SKM-1 treated with dmso at 0.1 percent for 144 hours (cell line): ENCODE results near the gene IER5.
"Not testable (repeated sequence)": the region's sequence is repeated elsewhere in the genome, so short reads cannot be mapped to it uniquely, and the experiment has no call there.

Experiments
- DNase-seq: peaks from one replicate; lab custom pipeline; 2025; ENCODE audit not compliant: unreplicated experiment; lab: John Stamatoyannopoulos, UW

The IER5 gene

DNA sequence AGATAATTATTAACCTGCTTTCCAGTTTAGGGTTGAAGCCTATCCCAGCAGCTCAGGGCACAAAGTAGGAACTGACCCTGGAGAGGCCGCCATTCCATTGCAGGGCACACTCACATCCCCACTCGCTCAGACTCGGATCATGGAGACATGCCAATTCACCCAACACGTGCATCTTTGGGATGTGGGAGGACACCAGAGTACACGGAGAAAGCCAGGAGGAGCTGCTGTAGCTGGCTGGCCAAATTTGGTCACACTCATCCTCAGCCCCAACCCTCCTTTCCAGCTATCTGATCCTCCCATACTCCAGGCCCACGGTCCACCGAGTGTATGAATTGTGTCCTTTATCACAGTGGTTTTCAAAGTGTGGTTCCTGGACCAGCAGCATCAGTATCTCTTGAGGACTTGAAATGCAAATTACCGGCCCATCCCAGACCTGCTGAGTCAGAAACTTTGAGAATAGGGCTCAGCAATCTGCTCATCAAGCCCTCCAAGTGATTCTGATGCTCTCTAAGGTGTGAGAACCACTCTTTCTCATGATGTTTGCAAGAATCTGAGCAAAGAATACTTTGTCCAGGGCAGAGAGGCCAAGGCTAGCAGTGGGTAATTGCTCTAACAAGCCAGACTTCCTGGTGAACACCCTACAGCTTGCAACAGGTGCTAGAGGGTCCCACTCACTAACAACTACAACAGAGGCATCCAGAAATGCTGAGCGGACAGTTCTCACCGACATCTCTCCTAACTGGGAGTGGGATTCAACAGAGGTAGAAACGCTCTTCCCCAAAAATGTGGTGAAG, 26.3 kb downstream of the IER5 start:
- DNase-seq, result no peak

DNA sequence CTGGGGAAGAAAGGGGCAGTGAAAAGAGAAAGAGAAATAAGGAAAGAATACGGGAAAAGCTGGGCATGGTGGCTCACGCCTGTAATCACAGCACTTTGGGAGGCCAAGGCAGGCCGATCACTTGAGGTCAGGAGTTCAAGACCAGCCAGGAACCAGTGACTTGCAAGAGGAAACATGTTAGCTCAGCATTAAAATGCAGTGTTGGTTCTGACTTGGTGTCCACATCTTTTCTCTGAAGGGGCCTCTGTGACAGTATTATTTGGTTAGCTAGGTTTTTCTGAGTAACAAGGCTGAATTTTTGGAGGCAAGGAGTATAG, 26.8 kb downstream of the IER5 start:
- no peak for DNase-seq

DNA sequence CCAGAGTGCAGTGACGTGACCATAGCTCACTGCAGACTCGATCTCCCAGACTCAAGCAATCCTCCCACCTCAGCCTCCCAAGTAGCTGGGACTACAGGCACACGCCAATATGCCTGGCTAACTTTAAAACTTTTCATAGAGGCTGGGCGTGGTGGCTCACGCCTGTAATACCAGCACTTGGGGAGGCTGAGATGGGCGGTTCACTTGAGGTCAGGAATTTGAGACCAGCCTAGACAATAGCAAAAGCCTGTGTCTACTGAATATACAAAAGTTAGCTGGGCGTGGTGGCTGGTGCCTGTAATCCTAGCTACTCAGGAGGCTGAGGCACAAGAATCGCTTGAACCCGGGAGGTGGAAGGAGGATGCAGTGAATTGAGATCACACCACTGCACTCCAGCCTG, 27.5 kb downstream of the IER5 start:
- DNase-seq, result not testable (repeated sequence)

DNA sequence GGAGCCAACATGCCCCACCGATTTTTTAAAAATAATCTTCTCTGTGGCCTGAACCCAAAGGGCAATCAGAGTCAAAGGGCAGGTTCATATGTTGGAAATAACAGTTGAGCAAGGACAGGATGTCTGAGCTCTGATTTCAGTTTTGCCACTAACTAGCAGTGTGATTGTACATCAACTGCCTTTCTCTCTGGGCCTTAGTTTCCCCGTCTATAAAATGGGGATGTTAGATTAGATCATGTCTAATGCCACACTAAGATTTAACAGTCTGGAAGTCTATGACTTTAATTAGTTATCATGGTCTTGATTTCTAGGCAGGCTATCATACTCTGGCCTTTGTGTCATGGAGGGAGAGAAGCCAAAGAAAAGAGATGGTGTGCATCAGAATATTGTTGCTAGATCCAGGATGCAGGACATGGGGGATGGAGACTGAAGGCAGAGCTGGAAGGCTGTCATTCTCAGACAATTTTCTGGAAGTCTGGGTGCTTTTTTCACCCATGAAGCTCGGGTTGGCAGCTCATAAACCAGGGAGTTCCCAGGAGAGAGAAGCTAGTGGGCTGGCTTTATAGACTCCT, 28.4 kb downstream of the IER5 start:
- DNase-seq, result no peak

DNA sequence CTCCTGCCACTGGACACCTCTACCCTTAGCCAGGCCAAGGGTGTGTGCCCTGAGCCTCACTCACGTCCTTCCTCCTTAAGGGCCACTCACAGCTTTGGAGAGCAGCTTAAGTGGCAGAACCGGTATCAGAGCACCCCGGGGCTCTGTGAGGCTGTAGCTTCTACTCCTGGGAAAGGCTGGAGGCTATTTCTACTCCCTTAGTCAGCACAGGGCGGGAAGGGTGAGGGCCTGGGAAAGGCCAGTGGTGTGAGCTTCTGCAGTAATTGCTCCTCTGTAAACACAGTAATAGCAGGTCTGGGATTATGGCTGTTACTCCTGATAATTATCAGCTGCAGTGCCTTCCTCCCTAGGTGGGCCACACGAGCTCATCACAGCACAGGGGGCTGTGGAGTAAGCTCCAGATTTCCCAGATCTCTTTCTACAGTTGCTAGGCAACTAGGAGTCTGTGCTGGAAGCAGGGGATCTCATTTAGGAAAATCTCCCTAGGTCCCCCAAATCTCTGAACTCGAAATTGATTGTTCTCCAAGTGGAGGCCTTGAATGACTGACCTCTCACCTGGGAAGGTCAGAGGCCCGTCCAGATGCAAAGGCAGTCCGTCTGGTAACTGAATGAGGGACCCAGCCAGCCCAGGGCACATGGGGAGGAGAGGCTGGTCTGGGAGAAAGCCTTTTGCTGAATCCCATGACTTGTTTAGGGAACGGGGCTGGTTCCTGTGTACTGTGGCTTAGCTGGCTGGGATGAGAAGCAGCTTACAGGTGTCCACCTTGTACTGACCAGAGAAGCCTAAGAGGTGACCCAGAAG, 29.3 kb downstream of the IER5 start:
- DNase-seq, result no peak

DNA sequence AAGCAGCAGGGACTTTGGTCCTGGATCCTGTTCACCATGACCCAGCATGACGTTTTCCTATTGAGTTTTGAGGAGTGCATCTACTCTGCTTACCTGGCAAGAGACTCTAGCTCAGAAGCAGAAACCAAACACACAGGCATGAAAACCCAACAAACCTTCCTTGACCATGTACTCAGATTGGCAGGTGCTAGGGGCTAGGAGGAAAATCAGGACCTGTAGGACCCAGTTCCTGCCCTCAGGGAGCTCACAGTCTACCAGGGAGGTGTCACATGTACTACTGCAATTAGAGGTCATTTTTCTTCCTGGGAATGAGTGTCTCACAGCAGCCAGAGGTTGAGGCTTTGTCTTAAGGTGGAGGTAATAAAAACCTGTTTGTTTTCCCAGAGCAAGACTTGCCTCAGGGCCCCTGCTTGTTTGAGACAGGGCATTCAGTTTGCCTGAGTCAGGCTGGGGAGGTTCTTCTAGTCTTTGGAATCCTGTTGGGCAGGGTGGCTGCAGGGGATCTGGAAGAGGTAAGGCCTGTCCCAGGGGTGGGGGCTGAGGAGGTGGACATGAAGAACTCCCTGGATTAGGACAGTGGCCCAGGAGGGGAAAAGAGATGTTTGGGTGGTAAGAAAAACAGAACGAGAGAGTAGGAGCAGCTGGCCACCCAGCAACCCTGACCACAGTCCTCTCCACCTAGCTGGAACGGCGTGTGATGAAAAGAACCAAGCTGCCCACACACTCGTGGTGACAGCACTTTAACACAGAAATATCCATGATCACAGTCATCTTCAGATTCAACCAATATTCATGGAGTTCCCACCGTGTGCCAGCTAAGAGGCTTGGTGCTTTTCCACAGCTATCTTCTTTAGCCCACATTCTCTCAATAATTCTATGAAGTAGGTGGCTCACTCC, 30.8 kb downstream of the IER5 start:
- no peak for DNase-seq

DNA sequence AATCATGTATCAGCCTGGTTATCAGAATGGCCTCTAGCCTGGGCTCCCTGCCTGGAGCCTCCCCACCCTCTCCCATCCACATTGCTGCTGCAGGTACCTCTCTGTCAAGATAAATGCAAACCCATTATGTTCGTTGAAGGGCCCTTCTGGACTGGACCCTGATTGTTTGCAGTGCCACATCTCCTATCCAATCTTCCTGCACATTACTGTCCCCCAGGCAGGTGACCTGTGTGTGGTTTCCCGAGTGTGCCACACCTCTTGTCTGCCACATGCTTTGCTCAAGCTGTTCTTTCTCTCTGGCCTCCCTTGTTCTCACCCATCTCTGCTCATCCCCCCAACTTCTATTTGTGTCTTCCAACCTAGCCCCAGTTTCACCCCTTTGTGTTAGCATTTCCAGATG, 32.4 kb downstream of the IER5 start:
- DNase-seq, result no peak

DNA sequence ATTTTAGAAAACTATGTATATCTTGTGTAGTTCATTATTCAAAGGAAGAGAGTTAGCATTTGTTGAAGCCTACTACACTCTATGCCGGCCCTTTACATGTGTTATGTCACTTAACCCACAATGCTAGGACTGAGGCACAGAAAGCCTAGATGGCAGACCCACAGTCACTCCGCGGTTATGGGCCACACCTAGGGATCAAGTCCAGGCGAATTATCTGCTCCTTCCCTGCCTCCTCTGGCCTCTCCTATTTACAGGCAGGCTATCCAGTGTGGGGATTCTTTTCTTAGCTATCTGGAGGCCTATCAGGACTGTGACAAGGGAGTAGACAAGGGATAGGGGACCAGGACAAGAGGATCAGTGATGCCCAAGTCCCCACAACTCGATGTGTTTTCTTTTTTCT, 33.0 kb downstream of the IER5 start:
- DNase-seq, result no peak

DNA sequence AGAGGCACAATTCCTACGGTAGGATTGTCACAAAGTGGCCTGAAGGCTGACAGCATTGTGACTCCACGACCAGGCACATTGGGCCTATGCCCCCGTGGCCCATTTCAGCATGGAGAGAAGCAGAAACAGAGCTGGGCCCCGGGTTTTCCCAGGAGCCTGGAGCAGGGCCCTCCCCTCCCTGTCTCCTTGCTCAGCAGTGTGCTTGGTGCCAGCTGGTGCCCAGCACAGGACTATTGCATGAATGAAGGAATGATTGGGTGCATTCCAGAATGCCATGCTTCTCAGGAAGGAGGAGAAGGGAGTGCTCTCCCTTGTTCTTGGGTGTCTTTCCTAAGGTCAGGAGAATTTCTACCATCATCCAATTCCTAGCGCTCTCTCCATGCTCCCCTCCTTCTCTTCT, 33.7 kb downstream of the IER5 start:
- no peak for DNase-seq

DNA sequence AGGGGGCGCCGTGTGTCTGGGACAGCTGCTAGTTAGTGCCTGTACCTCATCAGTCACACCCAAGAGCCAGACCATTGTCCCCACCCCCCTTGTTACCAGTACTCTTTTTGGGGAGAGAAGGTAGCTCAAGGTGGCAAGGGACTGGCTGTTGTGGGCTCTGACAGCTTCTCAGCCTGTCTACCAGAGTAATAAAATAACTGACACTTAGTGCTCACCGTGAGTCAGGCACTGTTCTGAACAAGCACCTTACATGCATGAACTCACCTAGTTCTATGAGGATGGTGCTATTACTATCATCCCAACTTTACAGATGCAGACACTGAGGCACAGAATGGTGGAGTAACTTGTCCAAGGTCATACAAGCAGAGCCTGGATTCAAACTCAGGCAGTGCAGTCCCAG, 34.7 kb downstream of the IER5 start:
- DNase-seq, result no peak

DNA sequence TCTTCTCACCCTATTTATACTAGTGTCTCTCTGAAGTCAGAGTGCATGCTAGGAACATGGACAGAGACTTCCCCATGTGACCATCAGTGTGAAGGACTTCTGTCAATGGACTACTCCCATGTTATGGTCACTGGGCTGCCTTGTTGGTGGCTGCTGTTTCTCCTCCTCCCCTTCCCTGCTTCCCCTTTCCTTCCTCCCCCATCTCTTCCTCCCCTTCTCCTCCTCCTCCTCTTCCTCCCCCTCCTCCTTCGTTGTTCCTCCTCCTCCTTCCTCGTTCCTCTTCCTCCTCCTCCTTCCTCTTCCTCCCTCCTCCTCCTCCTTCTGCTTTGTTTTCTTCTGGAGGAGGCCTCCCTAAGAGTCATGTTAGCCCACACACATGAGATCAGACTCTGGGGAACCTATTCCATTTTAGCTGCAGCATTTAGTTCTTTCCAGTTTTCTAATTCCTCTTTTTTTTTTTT, 35.8 kb downstream of the IER5 start:
- DNase-seq, result peak; percentile 96

DNA sequence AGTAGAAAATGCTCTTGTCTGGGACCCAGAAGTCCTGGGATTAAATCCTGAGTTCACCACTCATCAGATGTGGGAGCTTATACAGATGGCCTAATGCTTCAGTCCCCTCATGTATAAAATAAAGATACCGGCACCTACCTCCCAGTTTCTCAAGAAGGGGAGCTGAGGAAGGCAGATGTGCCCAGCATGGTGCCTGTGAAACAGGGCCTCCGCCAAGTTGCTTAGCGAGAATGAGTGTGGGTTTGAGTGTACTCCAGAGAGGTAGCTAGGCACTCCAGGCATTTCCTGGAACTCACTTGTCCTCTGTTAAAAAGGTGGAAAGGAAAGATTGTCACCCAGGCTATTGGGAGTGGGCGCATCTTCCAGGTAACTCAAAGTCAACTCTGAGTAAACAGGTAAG, 37.8 kb downstream of the IER5 start:
- DNase-seq, result no peak

DNA sequence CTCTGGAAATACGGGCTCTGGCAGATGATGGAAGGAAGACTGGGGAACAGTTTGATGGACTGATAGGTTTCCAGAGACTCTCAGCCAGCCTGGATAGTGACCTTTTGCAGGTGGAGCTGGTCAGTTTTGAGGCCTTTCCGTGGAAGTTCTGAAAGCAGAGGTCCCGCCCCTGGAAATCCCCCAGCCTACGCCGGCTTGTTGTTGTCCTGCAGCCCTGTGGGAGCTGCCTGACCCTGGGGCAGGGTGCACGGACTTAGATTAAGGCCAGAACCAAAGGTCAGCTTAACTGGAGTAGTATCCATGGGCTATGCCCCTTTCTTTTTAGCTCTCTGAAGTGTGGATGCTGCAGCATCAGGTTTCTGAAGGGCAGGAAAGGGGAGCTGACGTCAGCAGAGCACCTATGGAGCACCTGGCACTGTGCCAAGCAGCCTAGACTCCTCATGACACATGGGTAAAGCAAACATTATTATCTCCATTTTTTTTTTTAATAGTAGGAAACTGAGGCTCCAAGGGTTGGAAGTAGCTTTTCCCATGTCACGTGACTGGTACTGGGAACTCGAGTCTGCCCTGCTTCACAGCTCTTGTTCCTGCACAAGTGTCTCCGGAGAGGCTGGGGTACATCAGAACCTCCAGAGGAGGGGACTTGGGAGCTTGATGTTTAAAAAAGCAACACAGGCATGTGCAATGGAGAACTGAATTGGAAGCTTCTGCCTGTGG, 38.5 kb downstream of the IER5 start:
- DNase-seq, result no peak

DNA sequence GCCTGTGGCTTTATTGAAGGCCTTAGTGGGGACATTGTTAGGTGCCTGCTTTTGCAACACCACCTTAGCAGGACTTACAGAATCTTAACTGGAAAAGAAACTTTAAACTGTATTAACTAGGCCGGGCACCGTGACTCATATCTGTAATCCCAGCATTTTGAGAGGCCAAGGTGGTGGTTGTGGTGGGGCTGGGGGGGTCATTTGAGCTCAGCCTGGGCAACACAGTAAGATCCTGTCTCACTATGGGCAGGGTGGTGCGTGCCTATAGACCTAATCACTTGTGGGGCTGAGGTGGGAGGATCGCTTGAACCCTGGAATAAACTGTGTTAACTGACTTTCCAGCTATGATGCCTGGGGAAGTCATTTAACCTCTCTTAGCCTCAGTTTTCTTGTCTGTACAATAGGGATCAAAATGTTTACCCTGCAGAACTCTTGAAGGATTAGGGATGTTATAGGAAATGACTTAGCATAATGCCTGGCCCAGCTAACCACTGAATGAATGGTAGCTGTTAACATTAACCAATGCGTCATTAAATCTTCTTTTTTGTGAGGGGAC, 39.5 kb downstream of the IER5 start:
- peak; percentile 24 for DNase-seq

DNA sequence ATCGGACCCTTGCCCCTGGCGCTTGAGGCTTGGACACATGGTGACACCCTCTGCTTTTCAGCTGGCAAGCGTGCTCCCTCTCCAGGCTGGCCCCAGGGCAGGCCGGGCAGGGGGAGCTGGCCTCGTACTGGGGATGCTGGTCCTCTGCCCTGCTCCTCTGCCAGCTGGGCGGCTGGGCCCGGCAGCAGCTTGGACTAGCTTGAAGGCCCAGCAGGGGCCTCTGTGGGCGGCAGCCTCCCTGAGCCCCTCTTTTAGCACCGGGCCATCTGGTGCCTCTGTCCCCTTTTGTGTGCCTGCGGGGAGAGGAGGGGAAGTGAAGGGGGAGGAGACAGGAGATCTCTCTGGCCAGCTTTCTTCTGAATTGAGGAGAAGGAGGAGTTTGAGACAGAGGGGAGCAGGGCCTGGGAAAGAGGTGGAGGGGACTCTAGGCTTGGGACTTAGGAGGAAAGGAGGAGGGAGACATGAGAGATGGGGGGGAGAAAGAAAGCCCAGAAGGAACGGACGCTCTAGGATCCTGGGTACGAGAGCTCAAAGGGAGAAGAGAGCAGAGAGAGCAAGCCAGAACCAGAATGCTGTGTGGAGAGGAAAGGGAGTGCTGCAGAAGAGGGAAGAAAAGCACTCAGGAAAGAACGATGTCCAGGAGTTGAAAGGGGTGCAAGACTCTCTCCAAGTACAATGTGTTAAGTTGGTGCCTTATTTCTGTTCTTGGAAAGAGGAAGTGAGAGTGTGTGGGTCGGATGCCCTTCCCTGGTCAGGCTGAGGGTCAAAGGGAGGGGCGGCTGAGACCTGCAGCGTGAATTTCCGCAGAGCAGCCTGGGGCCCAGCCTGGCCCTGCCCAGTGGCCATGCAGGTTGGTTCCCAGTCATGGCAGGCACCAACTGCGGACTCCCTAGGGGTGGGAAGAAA, 40.3 kb downstream of the IER5 start:
- peak; percentile 98 for DNase-seq

DNA sequence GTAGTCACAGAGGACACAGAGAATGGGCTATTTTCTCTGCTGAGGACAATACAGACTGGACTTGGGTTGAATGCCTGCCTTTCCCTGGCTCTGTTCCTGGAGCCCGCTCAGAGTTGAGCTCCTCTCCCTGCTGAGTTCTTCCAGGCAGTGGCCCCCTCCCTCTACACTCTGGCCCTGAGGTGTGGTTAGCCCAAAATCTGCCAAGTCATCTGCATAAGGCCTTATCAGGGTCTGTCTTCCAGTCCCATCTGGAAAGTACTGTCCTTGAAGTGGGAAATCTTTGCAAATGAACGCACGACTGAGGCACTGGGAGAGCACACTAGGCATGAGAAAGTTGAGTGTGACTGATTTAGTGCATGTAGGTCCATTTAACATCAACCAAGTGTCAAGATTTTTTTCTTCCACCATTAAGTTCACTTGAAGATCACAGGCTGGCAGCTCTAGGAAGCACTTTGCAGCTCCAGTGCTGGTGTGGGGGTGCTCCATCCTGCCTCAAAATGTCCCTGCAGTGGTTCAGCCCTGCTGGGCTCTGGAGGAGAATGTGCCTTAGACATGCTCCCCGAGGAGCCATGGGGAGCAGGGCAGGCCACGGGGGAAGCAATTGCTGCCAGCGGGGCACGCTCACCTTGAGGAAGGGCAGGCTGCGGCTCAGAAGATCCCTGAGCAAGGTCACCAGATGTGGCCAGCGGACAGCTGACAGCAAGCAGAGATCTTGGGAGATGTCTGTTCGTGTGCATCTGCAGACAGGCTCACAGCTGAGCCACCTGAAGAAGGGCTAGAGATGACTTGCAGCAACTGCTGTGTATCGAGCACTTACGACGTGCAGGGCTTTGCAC, 41.5 kb downstream of the IER5 start:
- DNase-seq, result no peak

DNA sequence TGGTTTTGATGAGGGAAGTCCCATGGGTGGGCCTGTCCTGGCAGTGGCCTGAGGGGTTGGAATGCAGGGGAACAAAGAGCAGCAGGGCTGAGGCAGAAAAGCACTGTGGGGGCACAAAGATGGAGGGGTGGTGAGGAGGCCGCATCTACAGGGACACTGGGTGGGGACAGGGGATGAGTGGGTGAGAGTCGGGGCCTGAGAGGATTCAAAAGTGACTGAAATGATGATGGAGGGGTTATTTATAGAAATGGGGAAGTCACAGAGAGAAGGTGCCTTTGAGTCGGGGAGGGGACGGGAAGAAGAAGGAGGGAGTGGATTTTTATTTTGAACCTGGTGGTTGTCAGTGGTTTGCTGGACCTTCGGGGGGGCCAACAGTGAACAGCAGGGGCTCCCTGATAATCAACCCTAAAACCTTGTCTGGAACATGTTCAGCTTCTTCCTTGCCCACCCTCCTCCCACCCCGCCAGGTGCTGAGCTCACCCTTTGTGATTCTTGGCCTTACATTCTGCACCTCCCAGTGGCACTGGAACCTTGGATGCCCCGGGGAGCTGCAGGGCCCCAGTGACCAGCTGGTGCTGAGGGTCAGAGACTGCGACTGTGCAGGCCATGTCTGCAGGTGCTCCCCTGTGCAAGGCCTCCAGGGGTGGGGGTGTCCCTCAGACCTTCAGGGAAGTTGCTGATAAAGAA, 42.9 kb downstream of the IER5 start:
- DNase-seq, result peak; percentile 96

DNA sequence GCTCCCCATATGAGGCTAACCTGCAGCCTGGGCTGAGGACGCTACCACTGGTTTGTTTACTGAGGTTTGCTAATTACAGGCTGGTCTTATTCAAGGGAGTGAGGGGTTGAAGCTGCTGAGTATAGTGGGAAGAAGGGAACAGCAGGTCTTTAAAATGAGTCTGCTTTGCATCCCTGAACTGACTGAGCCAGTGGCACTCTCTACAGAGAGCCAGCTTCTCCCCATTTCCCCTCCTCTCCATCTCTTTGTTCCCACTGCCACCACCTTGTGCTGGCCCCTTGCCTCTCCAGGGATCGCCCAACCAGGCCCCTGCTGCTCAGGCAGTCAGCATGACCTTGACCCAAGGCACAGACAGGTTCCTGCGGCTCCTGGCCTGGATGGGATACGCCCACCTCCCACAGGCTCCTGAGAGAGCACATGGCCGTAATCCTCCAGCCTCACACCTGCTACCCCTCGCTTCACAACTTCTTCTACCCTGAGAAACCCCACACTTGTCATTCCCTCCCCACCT, 45.0 kb downstream of the IER5 start:
- DNase-seq, result no peak
